Liver (tissue), 3 donors: ENCODE data around the gene NF1.

Source experiments
- ATF3 ChIP-seq: IDR thresholded peaks from 2 replicates; pipeline ENCODE4 v1.6.1; 2016; ENCODE audit warnings: antibody characterized with exemption
- CTCF ChIP-seq: fragments of 150-350 bp; IDR thresholded peaks from 2 replicates; pipeline ENCODE4 v1.5.1; 2017; ENCODE audit warnings: improper control_type of control experiment, low read depth, low read length; ENCODE audit not compliant: missing input control
- FOXA1 ChIP-seq: IDR thresholded peaks from 2 replicates; pipeline ENCODE4 v1.6.1; 2016; ENCODE audit warnings: antibody characterized with exemption
- JUND ChIP-seq, 2 donors: IDR thresholded peaks; 2 replicates each; pipeline ENCODE4 v1.6.1; 2016; ENCODE audit warnings: antibody characterized with exemption in 2 of 2
- MAX ChIP-seq: IDR thresholded peaks from 2 replicates; pipeline ENCODE4 v1.6.1; 2016; ENCODE audit warnings: antibody characterized with exemption
- RXRA ChIP-seq, 2 donors: IDR thresholded peaks; 2 replicates each; pipeline ENCODE4 v1.6.1; 2017 to 2018; ENCODE audit warnings: antibody characterized with exemption in 2 of 2, mild to moderate bottlenecking in 1 of 2
- SP1 ChIP-seq: IDR thresholded peaks from 2 replicates; pipeline ENCODE4 v1.6.1; 2018; ENCODE audit warnings: antibody characterized with exemption, mild to moderate bottlenecking
- TAF1 ChIP-seq: conservative IDR thresholded peaks from 2 replicates; pipeline ENCODE4 v1.6.1; 2016; ENCODE audit warnings: antibody characterized with exemption, mild to moderate bottlenecking
- donor health status: healthy.
- donor health status: healthy.

- TF ChIP-seq CTCF (no peak), RXRA (IDR thresholded peaks at IDR 0.05) (no peak), MAX (no peak), SP1 (no peak), JUND (IDR thresholded peaks at IDR 0.05) (no peak), TAF1 (no peak), ATF3 (no peak), FOXA1 (no peak)
These were observed 227.2 kb downstream of the NF1 start for GRCh38 chr17:31321966-31322365.
